Glutamatergic neuron (in vitro differentiated cells): ENCODE measurements around the gene SEMA6B. TPM values are rescaled to one million over a fixed set of nuclear protein-coding genes. Genes with fewer than 3 reads are reported as not detected.

Experiments used
- DNase-seq: peaks from one replicate; pipeline ENCODE4 v3.0.0; 2022
- H3K27ac Mint-ChIP-seq: one replicate; pipeline ENCODE4 v1.8.0; 2020; ENCODE audit warnings: mild to moderate bottlenecking, mixed read lengths, inconsistent platforms; ENCODE audit not compliant: unreplicated experiment
- H3K27me3 Mint-ChIP-seq: one replicate; pipeline ENCODE4 v1.8.0; 2020; ENCODE audit warnings: mild to moderate bottlenecking, moderate library complexity, mixed read lengths, inconsistent platforms; ENCODE audit not compliant: unreplicated experiment
- H3K36me3 Mint-ChIP-seq: one replicate; pipeline ENCODE4 v1.8.0; 2020; ENCODE audit warnings: mild to moderate bottlenecking, mixed read lengths, inconsistent platforms; ENCODE audit not compliant: unreplicated experiment
- H3K4me1 Mint-ChIP-seq: one replicate; pipeline ENCODE4 v1.8.0; 2020; ENCODE audit warnings: mild to moderate bottlenecking, low read depth, mixed read lengths, inconsistent platforms; ENCODE audit not compliant: unreplicated experiment
- H3K4me3 Mint-ChIP-seq: one replicate; pipeline ENCODE4 v1.8.0; 2020; ENCODE audit warnings: mild to moderate bottlenecking, mixed read lengths, inconsistent platforms; ENCODE audit not compliant: unreplicated experiment
- H3K9me3 Mint-ChIP-seq: one replicate; pipeline ENCODE4 v1.8.0; 2020; ENCODE audit warnings: mild to moderate bottlenecking, moderate library complexity, mixed read lengths, inconsistent platforms; ENCODE audit not compliant: unreplicated experiment
- CTCF ChIP-seq: fragments of 200-600 bp; sonication (generic); IDR thresholded peaks from one replicate; pipeline ENCODE4 v1.5.0; 2021; ENCODE audit not compliant: partially characterized antibody, unreplicated experiment
- total RNA-seq: library from RNA; stranded (reverse); fragmentation: NEBNext Ultra II Directional; extraction: Animal tissue kit (Norgen Biotek cat#: 25700); gene quantifications from one replicate; pipeline ENCODE4 v1.2.1, GENCODE V29; 2021; ENCODE audit not compliant: unreplicated experiment

SEMA6B gene
- total RNA-seq, 1 donor from 2014 or later = 234 TPM

- TF ChIP-seq CTCF = no peak
- Mint-ChIP-seq H3K4me3 (no peak overlapping the region), H3K4me1 (no peaks in the 10 kb centered on the region), H3K36me3 (peaks cover 11% of the 10 kb centered on the region), H3K27ac (no peak overlapping the region), H3K9me3 (peaks cover 7% of the 10 kb centered on the region), H3K27me3 (peaks cover 11% of the 10 kb centered on the region)
- no peak for DNase-seq
Observed at GRCh38 chr19:4536798-4537197, 22.7 kb downstream of the SEMA6B start.

- H3K27ac Mint-ChIP-seq = no peak within 1 kb of the TSS
- H3K4me1 Mint-ChIP-seq = no peaks in the 10 kb centered on the region
- H3K9me3 Mint-ChIP-seq = peaks cover 5% of the 10 kb centered on the region
- H3K27me3 Mint-ChIP-seq = peaks cover 9% of the 10 kb centered on the region
- TF ChIP-seq CTCF = no peak
- DNase-seq = peak; percentile 87
- peaks cover 10% of the 10 kb centered on the region for H3K36me3 Mint-ChIP-seq
- H3K4me3 Mint-ChIP-seq = peak within 1 kb of the TSS; percentile 64
Observed at GRCh38 chr19:4534836-4535658, 24.4 kb downstream of the SEMA6B start, which contains the start of gene PLIN5. Gene PLIN5, minus strand, starts transcription at chr19:4535224. Its CDS starts 1,150 bp downstream, at chr19:4534074.

GRCh38 chr19:4533835-4534424 lies 25.6 kb downstream of the SEMA6B start:
- Mint-ChIP-seq H3K4me1 (no peaks in the 10 kb centered on the region), H3K36me3 (peaks cover 1% of the 10 kb centered on the region), H3K27ac (no peak overlapping the region), H3K27me3 (peaks cover 3% of the 10 kb centered on the region), H3K4me3 (no peak overlapping the region), H3K9me3 (peaks cover 4% of the 10 kb centered on the region)
- TF ChIP-seq CTCF = no peak
- DNase-seq = no peak

- Mint-ChIP-seq H3K9me3 (peaks cover 4% of the 10 kb centered on the region), H3K27ac (no peak overlapping the region), H3K4me3 (no peak overlapping the region), H3K36me3 (no peaks in the 10 kb centered on the region), H3K4me1 (no peaks in the 10 kb centered on the region), H3K27me3 (peaks cover 4% of the 10 kb centered on the region)
- DNase-seq = no peak
- TF ChIP-seq CTCF = no peak
Observed at GRCh38 chr19:4533334-4533733, 26.1 kb downstream of the SEMA6B start.
